Tibial artery (tissue), 4 donors: ENCODE results near the gene ECEL1.
"Not testable (repeated sequence)": the region's sequence is repeated elsewhere in the genome, so short reads cannot be mapped to it uniquely, and the experiment has no call there.

ENCODE experiments used
- DNase-seq, 2 donors: peaks; one replicate each; pipeline ENCODE4 v3.0.0-alpha.2; 2019
- H3K27ac ChIP-seq, 2 donors: fragments of 200-600 bp; sonication (generic) in 1 of 2; 1 replicate in 1 of 2; 2 replicates in 1 of 2; pipeline ENCODE4 v1.5.1; 2018 to 2019; ENCODE audit warnings: mild to moderate bottlenecking in 1 of 2
- H3K27me3 ChIP-seq, 2 donors: fragments of 200-600 bp; sonication (generic) in 1 of 2; one replicate each; pipeline versions ENCODE4 v1.5.1 to v1.6.0; 2016 to 2019
- H3K36me3 ChIP-seq, 3 donors: fragments of 200-600 bp; sonication (generic) in 2 of 3; one replicate each; pipeline ENCODE4 v1.5.1; 2016 to 2019; ENCODE audit warnings: mild to moderate bottlenecking in 2 of 3
- H3K4me1 ChIP-seq, 4 donors: fragments of 200-600 bp; sonication (generic) in 2 of 4; 1 replicate in 3 of 4; 2 replicates in 1 of 4; pipeline ENCODE4 v1.5.1; 2016 to 2019
- H3K4me3 ChIP-seq, 2 donors: fragments of 200-600 bp; sonication (generic) in 1 of 2; 1 replicate in 1 of 2; 2 replicates in 1 of 2; pipeline ENCODE4 v1.5.1; 2018 to 2019; ENCODE audit warnings: mild to moderate bottlenecking in 2 of 2
- H3K9me3 ChIP-seq, 3 donors: fragments of 200-600 bp; sonication (generic) in 1 of 3; one replicate each; pipeline ENCODE4 v1.5.1; 2016 to 2019
- CTCF ChIP-seq, 2 experiments: fragments of 200-600 bp in 1 of 2; fragments of 450-650 bp in 1 of 2; IDR thresholded peaks; one replicate each; pipeline ENCODE4 v1.5.1; 2017 to 2019; ENCODE audit warnings: antibody characterized with exemption in 2 of 2, mild to moderate bottlenecking in 1 of 2, moderate library complexity in 1 of 2
- intact Hi-C: fragments of 100-400 bp; cut with DNase I; formaldehyde crosslinking; loops from one replicate; pipeline ENCODE4 v1.15.0; 2023; ENCODE audit warnings: low total_unique reads

The ECEL1 gene

GRCh38 chr2:232533944-232534710 lies 46.5 kb upstream of the ECEL1 start:
- H3K27ac ChIP-seq = no peak overlapping the region
- no peaks in the 10 kb centered on the region for H3K4me1 ChIP-seq
- peaks cover 0 to 6% (median 6%) of the 10 kb centered on the region in 3 donors for H3K9me3 ChIP-seq
- H3K36me3 ChIP-seq = no peaks in the 10 kb centered on the region
- peak in 1 of 2 donors; percentile 9 for DNase-seq
- H3K27me3 ChIP-seq = peaks cover 0 to 28% of the 10 kb centered on the region in 2 donors
- intact Hi-C loops = no loop called here
- TF ChIP-seq CTCF (IDR thresholded peaks at IDR 0.05) = no peak
- no peak overlapping the region for H3K4me3 ChIP-seq

- H3K36me3 ChIP-seq, H3K27ac ChIP-seq, DNase-seq, H3K9me3 ChIP-seq, intact Hi-C loops, H3K4me1 ChIP-seq, H3K4me3 ChIP-seq: not testable (repeated sequence)
- peaks cover 0 to 26% of the 10 kb centered on the region in 2 donors for H3K27me3 ChIP-seq
These were observed 45.2 kb upstream of the ECEL1 start for GRCh38 chr2:232532821-232533220.

DNA sequence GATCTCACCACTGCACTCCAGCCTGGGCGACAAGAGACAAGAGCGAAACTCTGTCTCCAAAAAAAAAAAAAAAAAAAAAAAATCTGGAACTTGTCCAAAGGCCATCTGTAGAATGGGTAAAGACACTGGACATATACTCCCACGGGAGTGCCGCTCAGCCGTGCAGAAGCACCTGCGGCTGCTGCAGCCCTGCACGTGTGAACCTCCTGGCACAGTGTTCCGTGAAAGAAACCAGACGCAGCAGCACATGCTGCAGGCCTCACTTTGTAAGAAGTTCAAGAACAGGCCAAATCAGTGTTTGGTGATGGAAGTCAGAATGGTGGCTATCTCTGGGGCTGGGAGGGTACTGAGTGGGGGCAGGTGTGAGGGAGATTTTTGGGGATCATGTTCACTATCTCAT lies 44.8 kb upstream of the ECEL1 start:
- peaks cover 0 to 6% (median 6%) of the 10 kb centered on the region in 3 donors for H3K9me3 ChIP-seq
- peaks cover 0 to 26% of the 10 kb centered on the region in 2 donors for H3K27me3 ChIP-seq
- no peak for TF ChIP-seq CTCF (IDR thresholded peaks at IDR 0.05)
- no peaks in the 10 kb centered on the region for H3K4me1 ChIP-seq
- DNase-seq = no peak
- intact Hi-C loops = no loop called here
- no peaks in the 10 kb centered on the region for H3K36me3 ChIP-seq
- no peak overlapping the region for H3K4me3 ChIP-seq
- H3K27ac ChIP-seq = no peak overlapping the region

- H3K36me3 ChIP-seq = no peaks in the 10 kb centered on the region
- H3K27me3 ChIP-seq = peaks cover 0 to 29% of the 10 kb centered on the region in 2 donors
- H3K4me3 ChIP-seq = no peak overlapping the region
- no peak for DNase-seq
- intact Hi-C loops = no loop called here
- no peak for TF ChIP-seq CTCF (IDR thresholded peaks at IDR 0.05)
- H3K27ac ChIP-seq = no peak overlapping the region
- no peaks in the 10 kb centered on the region for H3K9me3 ChIP-seq
- H3K4me1 ChIP-seq = peaks cover 0 to 2% (median 0%) of the 10 kb centered on the region in 4 donors
These were observed 43.1 kb upstream of the ECEL1 start for GRCh38 chr2:232530626-232531260.

DNA sequence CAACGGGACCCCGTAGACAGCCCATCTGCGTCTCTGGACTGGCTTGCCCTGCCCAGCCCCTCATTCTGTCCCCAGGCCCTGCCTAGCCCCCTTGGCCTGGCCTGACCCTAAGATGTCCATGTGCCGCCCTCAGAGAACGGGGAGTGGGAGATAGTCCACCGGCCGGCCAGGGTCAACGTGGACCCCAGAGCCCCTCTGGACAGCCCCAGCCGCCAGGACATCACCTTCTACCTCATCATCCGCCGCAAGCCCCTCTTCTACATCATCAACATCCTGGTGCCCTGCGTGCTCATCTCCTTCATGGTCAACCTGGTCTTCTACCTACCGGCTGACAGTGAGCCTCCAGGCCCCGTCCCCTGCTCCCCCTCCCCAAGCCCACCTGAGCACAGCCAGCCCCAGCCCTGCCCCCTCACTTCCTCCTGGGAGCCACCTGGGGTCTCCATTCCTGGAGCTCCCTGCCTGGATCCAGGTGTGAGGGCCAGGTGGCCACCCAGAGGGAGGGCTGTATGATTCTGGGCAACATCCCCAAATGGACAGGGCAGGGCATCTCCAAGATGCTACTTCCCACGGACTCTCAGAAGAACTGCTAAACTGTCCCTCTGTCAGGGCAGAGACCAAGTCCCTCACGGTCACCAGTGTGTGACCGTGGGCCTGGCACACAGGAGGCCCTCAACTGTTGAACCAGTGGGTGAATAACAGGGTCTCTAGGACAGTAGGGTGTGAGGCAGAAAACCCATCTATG lies 42.3 kb upstream of the ECEL1 start:
- no peaks in the 10 kb centered on the region for H3K36me3 ChIP-seq
- no peak overlapping the region for H3K4me3 ChIP-seq
- no peak for TF ChIP-seq CTCF (IDR thresholded peaks at IDR 0.05)
- DNase-seq = no peak
- H3K4me1 ChIP-seq = peaks cover 0 to 8% (median 0%) of the 10 kb centered on the region in 4 donors
- peaks cover 0 to 30% of the 10 kb centered on the region in 2 donors for H3K27me3 ChIP-seq
- H3K9me3 ChIP-seq = no peaks in the 10 kb centered on the region
- intact Hi-C loops = no loop called here
- no peak overlapping the region for H3K27ac ChIP-seq
